ENCODE measurements around the gene CYP27A1. TPM values are rescaled to one million over a fixed set of nuclear protein-coding genes. Genes with fewer than 3 reads are reported as not detected.
A peak's percentile ranks its signal among the peaks of the same experiment; 100 is the strongest.

Gene CYP27A1
- total and polyA plus RNA-seq, 9 of the 15 experiments (the other 6 are each of a cell fraction or from before 2014, with no cell fraction given): 0.20 TPM; not detected in 8

DNA sequence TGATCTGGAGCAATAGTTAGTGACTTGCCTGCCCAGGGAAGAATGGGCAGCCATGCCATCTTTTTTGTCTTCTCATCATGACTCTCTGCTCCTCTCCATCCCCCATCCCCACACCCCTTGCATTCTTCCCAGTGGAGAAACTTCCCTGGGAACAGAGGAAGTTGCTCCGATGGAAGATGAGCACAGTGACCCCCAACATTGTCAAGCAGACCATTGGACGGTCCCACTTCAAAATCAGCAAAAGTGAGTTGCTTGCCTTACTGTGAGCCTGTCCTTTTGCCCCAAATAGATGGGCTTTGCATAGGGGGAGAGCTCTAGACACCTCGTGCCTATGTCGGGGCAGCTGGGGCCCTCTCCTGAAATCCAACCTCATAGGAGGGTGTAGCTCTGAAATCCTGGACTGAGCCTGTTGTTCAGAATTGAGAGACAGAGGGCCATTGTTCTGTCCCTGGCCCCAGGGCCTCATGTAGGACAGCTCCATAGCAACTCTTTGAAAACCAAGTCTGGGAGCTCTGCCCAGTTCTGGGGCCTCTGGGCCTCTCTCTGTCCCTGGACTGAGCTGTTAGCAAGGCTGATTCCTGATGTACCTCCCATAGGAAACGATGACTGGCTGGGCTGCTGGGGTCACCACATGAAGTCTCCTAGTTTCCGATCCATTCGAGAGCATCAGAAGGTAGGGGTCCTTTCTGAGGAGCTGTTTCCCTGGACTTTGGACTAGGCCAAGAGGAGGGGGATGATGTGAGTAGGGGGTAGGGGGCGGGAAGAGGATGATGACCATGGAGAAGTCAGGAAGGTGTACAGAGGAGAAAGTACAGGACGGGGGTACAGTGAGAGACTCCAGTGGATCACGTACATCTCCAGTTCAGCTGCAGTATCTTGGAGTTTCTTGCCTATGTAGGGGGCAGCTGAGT is 36.1 kb upstream of the CYP27A1 start (continued):
- peak; percentile 69; the same call in 1 of the 2 replicates for TF ChIP-seq ZNF592 (IDR thresholded peaks at IDR 0.05)
- TF ChIP-seq ETV1 (tag; conservative IDR thresholded peaks at IDR 0.05; ENCODE audit: low read depth): no peak
- 0 out of 2 replicates have a peak, but pooled peaks have one; percentile 0 for TF ChIP-seq MAFK (IDR thresholded peaks at IDR 0.05; ENCODE audit: low read length)
- TF ChIP-seq EP400 (IDR thresholded peaks at IDR 0.05): 0 out of 2 replicates have a peak, but pooled peaks have one; percentile 3
- TF ChIP-seq, protein P1, sequence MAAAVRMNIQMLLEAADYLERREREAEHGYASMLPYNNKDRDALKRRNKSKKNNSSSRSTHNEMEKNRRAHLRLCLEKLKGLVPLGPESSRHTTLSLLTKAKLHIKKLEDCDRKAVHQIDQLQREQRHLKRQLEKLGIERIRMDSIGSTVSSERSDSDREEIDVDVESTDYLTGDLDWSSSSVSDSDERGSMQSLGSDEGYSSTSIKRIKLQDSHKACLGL (CRISPR knock-in tag; IDR thresholded peaks at IDR 0.05; ENCODE audit: borderline replicate concordance, poor library complexity, severe bottlenecking): no peak
- TF ChIP-seq EHMT2 (IDR thresholded peaks at IDR 0.05): peak; percentile 0; the same call in 1 of the 2 replicates
- TF ChIP-seq HMBOX1 (IDR thresholded peaks at IDR 0.05): no peak

Measured in K562 (cell line).